Upper lobe of right lung (tissue), 1 donor: ENCODE data around the gene SLC6A11. TPM values are rescaled to one million over a fixed set of nuclear protein-coding genes. Genes with fewer than 3 reads are reported as not detected.

Experiments used
- ATAC-seq: fragments of 200-7000 bp; cut with Tn5 transposase; one replicate; pipeline ENCODE4 v1.9.1; 2020; ENCODE audit warnings: mild to moderate bottlenecking, moderate library complexity
- DNase-seq: peaks from one replicate; pipeline ENCODE4 v3.0.0-alpha.2; 2020
- H3K27ac ChIP-seq: fragments of 200-600 bp; one replicate; pipeline ENCODE4 v1.8.0; 2022
- H3K27me3 ChIP-seq: fragments of 200-600 bp; one replicate; pipeline ENCODE4 v1.8.0; 2022; ENCODE audit warnings: mild to moderate bottlenecking
- H3K36me3 ChIP-seq: fragments of 200-600 bp; one replicate; pipeline ENCODE4 v1.8.0; 2022
- H3K4me1 ChIP-seq: fragments of 200-600 bp; one replicate; pipeline ENCODE4 v1.8.0; 2022
- H3K4me3 ChIP-seq: fragments of 200-600 bp; one replicate; pipeline ENCODE4 v1.8.0; 2022; ENCODE audit warnings: mild to moderate bottlenecking
- H3K9me3 ChIP-seq: fragments of 200-600 bp; one replicate; pipeline ENCODE4 v1.8.0; 2022
- CTCF ChIP-seq: fragments of 200-600 bp; IDR thresholded peaks from one replicate; pipeline ENCODE4 v1.8.0; 2022; ENCODE audit warnings: antibody characterized with exemption
- intact Hi-C: fragments of 100-400 bp; cut with DNase I; formaldehyde crosslinking; loops from one replicate; pipeline ENCODE4 v1.11.0; 2022
- total RNA-seq: library from RNA; stranded (reverse); fragmentation: NEBNext Ultra II Directional; extraction: Animal tissue kit (Norgen Biotek cat#: 25700); gene quantifications from one replicate; pipeline ENCODE4 v1.2.1, GENCODE V29; 2021
- donor health status: DM: no; HTN: yes; CAD: no; lungs with severe emphysema.

SLC6A11 gene
- total RNA-seq, 1 donor from 2014 or later: 0.17 TPM

- Histone ChIP-seq H3K27me3 (no peaks in the 10 kb centered on the region), H3K27ac (no peak overlapping the region), H3K36me3 (no peaks in the 10 kb centered on the region), H3K9me3 (no peaks in the 10 kb centered on the region), H3K4me3 (no peak overlapping the region), H3K4me1 (no peaks in the 10 kb centered on the region)
- DNase-seq (no peak), ATAC-seq (no peak)
- intact Hi-C loops: no loop called here
- no peak for TF ChIP-seq CTCF
Measured at GRCh38 chr3:10976770-10977169, 160.7 kb downstream of the SLC6A11 start.

- H3K4me1 ChIP-seq: peaks cover 8% of the 10 kb centered on the region
- no peaks in the 10 kb centered on the region for H3K9me3 ChIP-seq
- no peak overlapping the region for H3K27ac ChIP-seq
- no peak for ATAC-seq
- no peaks in the 10 kb centered on the region for H3K36me3 ChIP-seq
- intact Hi-C loops: no loop called here
- no peaks in the 10 kb centered on the region for H3K27me3 ChIP-seq
- no peak for DNase-seq
- H3K4me3 ChIP-seq: no peak overlapping the region
- no peak for TF ChIP-seq CTCF
Measured at GRCh38 chr3:10977892-10978510, 162.0 kb downstream of the SLC6A11 start.

GRCh38 chr3:10978956-10979355 lies 162.9 kb downstream of the SLC6A11 start:
- H3K27me3 ChIP-seq: no peaks in the 10 kb centered on the region
- TF ChIP-seq CTCF: no peak
- intact Hi-C loops: no loop called here

GRCh38 chr3:10980312-10980711 lies 164.3 kb downstream of the SLC6A11 start:
- DNase-seq: no peak
- intact Hi-C loops: no loop called here
- no peak overlapping the region for H3K4me3 ChIP-seq
- no peaks in the 10 kb centered on the region for H3K9me3 ChIP-seq
- H3K27me3 ChIP-seq: no peaks in the 10 kb centered on the region
- ATAC-seq: no peak
- H3K27ac ChIP-seq: no peak overlapping the region
- no peaks in the 10 kb centered on the region for H3K36me3 ChIP-seq
- peaks cover 12% of the 10 kb centered on the region for H3K4me1 ChIP-seq
- TF ChIP-seq CTCF: no peak

More at GRCh38 chr3:10978956-10979355, 162.9 kb downstream of the SLC6A11 start:
- peaks cover 12% of the 10 kb centered on the region for H3K4me1 ChIP-seq
- no peak overlapping the region for H3K4me3 ChIP-seq
- no peak overlapping the region for H3K27ac ChIP-seq
- DNase-seq (no peak), ATAC-seq (no peak)
- H3K36me3 ChIP-seq: no peaks in the 10 kb centered on the region
- H3K9me3 ChIP-seq: no peaks in the 10 kb centered on the region

- no peaks in the 10 kb centered on the region for H3K36me3 ChIP-seq
- no peak overlapping the region for H3K27ac ChIP-seq
- ATAC-seq: no peak
- H3K4me3 ChIP-seq: no peak overlapping the region
- H3K27me3 ChIP-seq: no peaks in the 10 kb centered on the region
- DNase-seq: no peak
- H3K9me3 ChIP-seq: no peaks in the 10 kb centered on the region
- peaks cover 12% of the 10 kb centered on the region for H3K4me1 ChIP-seq
- no peak for TF ChIP-seq CTCF
- intact Hi-C loops: no loop called here
Measured at GRCh38 chr3:10981031-10981430, 165.0 kb downstream of the SLC6A11 start.

GRCh38 chr3:10981961-10982360 lies 165.9 kb downstream of the SLC6A11 start:
- Histone ChIP-seq H3K36me3 (no peaks in the 10 kb centered on the region), H3K27me3 (no peaks in the 10 kb centered on the region), H3K4me1 (peaks cover 12% of the 10 kb centered on the region), H3K4me3 (no peak overlapping the region), H3K9me3 (no peaks in the 10 kb centered on the region), H3K27ac (no peak overlapping the region)
- peak; percentile 37 for ATAC-seq
- no peak for DNase-seq
- no peak for TF ChIP-seq CTCF
- intact Hi-C loops: no loop called here
